Superior temporal gyrus (tissue), 1 donor: ENCODE results near the gene CCDC91.
A peak's percentile ranks its signal among the peaks of the same experiment; 100 is the strongest.

Source experiments
- DNase-seq: peaks from one replicate; pipeline ENCODE4 v3.0.0-alpha.2; 2016; ENCODE audit errors: extremely low spot score

The CCDC91 gene

GRCh38 chr12:28190321-28191050 lies at the start of gene CCDC91:
CCDC91 (plus strand) TSS chr12:28190456; CDS start chr12:28257216, 66,760 bp downstream.
- DNase-seq = peak; percentile 77

GRCh38 chr12:28144059-28144458 lies 46.2 kb upstream of the CCDC91 start:
- no peak for DNase-seq

- no peak for DNase-seq
Measured at GRCh38 chr12:28144532-28144931, 45.7 kb upstream of the CCDC91 start.

GRCh38 chr12:28145216-28145615 lies 45.0 kb upstream of the CCDC91 start:
- no peak for DNase-seq

GRCh38 chr12:28149279-28149678 lies 41.0 kb upstream of the CCDC91 start:
- no peak for DNase-seq

GRCh38 chr12:28156362-28156761 lies 33.9 kb upstream of the CCDC91 start:
- DNase-seq = no peak

- DNase-seq = no peak
Measured at GRCh38 chr12:28156804-28157203, 33.5 kb upstream of the CCDC91 start.

GRCh38 chr12:28158353-28158752 lies 31.9 kb upstream of the CCDC91 start:
- no peak for DNase-seq

- DNase-seq = no peak
Measured at GRCh38 chr12:28159688-28160087, 30.6 kb upstream of the CCDC91 start.

GRCh38 chr12:28161697-28162096 lies 28.6 kb upstream of the CCDC91 start:
- no peak for DNase-seq

GRCh38 chr12:28162697-28163096 lies 27.6 kb upstream of the CCDC91 start:
- no peak for DNase-seq

GRCh38 chr12:28164644-28165275 lies 25.5 kb upstream of the CCDC91 start:
- no peak for DNase-seq

GRCh38 chr12:28167981-28168485 lies 22.2 kb upstream of the CCDC91 start:
- DNase-seq = no peak

GRCh38 chr12:28171356-28172060 lies 18.7 kb upstream of the CCDC91 start:
- no peak for DNase-seq

GRCh38 chr12:28172434-28173030 lies 17.7 kb upstream of the CCDC91 start:
- DNase-seq = no peak

- DNase-seq = no peak
Measured at GRCh38 chr12:28173440-28173839, 16.8 kb upstream of the CCDC91 start.

GRCh38 chr12:28175098-28175589 lies 15.1 kb upstream of the CCDC91 start:
- DNase-seq = no peak

GRCh38 chr12:28176295-28176694 lies 14.0 kb upstream of the CCDC91 start:
- no peak for DNase-seq

- DNase-seq = no peak
Measured at GRCh38 chr12:28177461-28177860, 12.8 kb upstream of the CCDC91 start.

- no peak for DNase-seq
Measured at GRCh38 chr12:28177905-28178304, 12.4 kb upstream of the CCDC91 start.

- DNase-seq = no peak
Measured at GRCh38 chr12:28178775-28179174, 11.5 kb upstream of the CCDC91 start.

- DNase-seq = no peak
Measured at GRCh38 chr12:28180786-28181185, 9.5 kb upstream of the CCDC91 start.
